Caco-2 (cell line): ENCODE data around the gene UBA5. TPM values are rescaled to one million over a fixed set of nuclear protein-coding genes. Genes with fewer than 3 reads are reported as not detected.
"Not testable (repeated sequence)": the region's sequence is repeated elsewhere in the genome, so short reads cannot be mapped to it uniquely, and the experiment has no call there.

ENCODE experiments used
- BruUV-seq: library from RNA; stranded (reverse); fragments of 400-500 nt; replicated peaks from 2 replicates; lab custom pipeline; 2021; lab: Mats Ljungman, UMichigan
- CTCF ChIA-PET: fragments of 300-600 bp; sonication (Branson Sonifier 250); formaldehyde crosslinking; loops from one replicate; lab custom pipeline; 2022; ENCODE audit warnings: antibody characterized with exemption; lab: Charles Lee
- POLR2A ChIA-PET: fragments of 300-600 bp; sonication (Branson Sonifier 250); formaldehyde crosslinking; loops from one replicate; lab custom pipeline; 2022; ENCODE audit warnings: antibody characterized with exemption; lab: Charles Lee
- DNase-seq, 2 experiments: peaks; one replicate each; pipeline versions ENCODE4 v3.0.0 to v3.0.0-alpha.2; 2020 to 2022
- H3K27me3 ChIP-seq: replicated peaks from 2 replicates; pipeline ENCODE4 v1.6.0; 2011; ENCODE audit warnings: low read length; ENCODE audit not compliant: control insufficient read depth, insufficient read depth
- H3K36me3 ChIP-seq: 2 replicates; pipeline ENCODE4 v1.5.1; 2011; ENCODE audit warnings: low read length; ENCODE audit not compliant: control insufficient read depth, insufficient read depth
- H3K4me1 ChIP-seq: fragments of 250-450 bp; sonication (Bioruptor Pico); 2 replicates; pipeline ENCODE4 v1.5.1; 2020; ENCODE audit warnings: mild to moderate bottlenecking
- H3K4me3 ChIP-seq: 2 replicates; pipeline ENCODE4 v1.5.1; 2011; ENCODE audit warnings: low read depth, mild to moderate bottlenecking, control low read depth, low read length
- H3K9me3 ChIP-seq: fragments of 250-450 bp; sonication (Bioruptor Pico); 2 replicates; pipeline ENCODE4 v1.5.1; 2020; ENCODE audit warnings: mild to moderate bottlenecking, moderate library complexity
- H3K27ac Mint-ChIP-seq: one replicate; pipeline ENCODE4 v1.8.0; 2022; ENCODE audit warnings: mixed read lengths; ENCODE audit not compliant: unreplicated experiment
- H3K27me3 Mint-ChIP-seq: one replicate; pipeline ENCODE4 v1.8.0; 2022; ENCODE audit warnings: mixed read lengths; ENCODE audit not compliant: insufficient read depth, unreplicated experiment
- H3K36me3 Mint-ChIP-seq: one replicate; pipeline ENCODE4 v1.8.0; 2022; ENCODE audit warnings: mild to moderate bottlenecking, mixed read lengths; ENCODE audit not compliant: insufficient read depth, unreplicated experiment
- H3K4me1 Mint-ChIP-seq: one replicate; pipeline ENCODE4 v1.8.0; 2022; ENCODE audit warnings: low read depth, mixed read lengths; ENCODE audit not compliant: unreplicated experiment
- H3K4me3 Mint-ChIP-seq: one replicate; pipeline ENCODE4 v1.8.0; 2022; ENCODE audit warnings: mild to moderate bottlenecking, moderate library complexity, mixed read lengths; ENCODE audit not compliant: unreplicated experiment
- H3K9me3 Mint-ChIP-seq: one replicate; pipeline ENCODE4 v1.8.0; 2022; ENCODE audit warnings: mixed read lengths; ENCODE audit not compliant: unreplicated experiment
- CTCF ChIP-seq, 2 experiments: fragments of 200-600 bp in 1 of 2; IDR thresholded peaks; 1 replicate in 1 of 2; 2 replicates in 1 of 2; pipeline versions ENCODE4 v1.5.1 to v1.8.0; 2011 to 2022; ENCODE audit warnings: antibody characterized with exemption in 1 of 2, control low read depth in 1 of 2, inconsistent platforms in 1 of 2, low read depth in 1 of 2, low read length in 1 of 2, mild to moderate bottlenecking in 1 of 2, moderate library complexity in 1 of 2; ENCODE audit not compliant: insufficient read depth in 1 of 2, severe bottlenecking in 1 of 2, unreplicated experiment in 1 of 2
- intact Hi-C: fragments of 100-400 bp; cut with micrococcal nuclease; formaldehyde crosslinking; loops from one replicate; pipeline ENCODE4 v1.10.0; 2022; ENCODE audit not compliant: unreplicated experiment
- total RNA-seq: library from RNA; stranded (reverse); gene quantifications from 2 replicates; pipeline ENCODE4 v1.2.3, GENCODE V29; 2022

Gene UBA5
- total RNA-seq, 1 experiment from 2014 or later: 47.6 TPM

GRCh38 chr3:132638706-132639105 lies 21.4 kb upstream of the UBA5 start:
- Histone ChIP-seq H3K36me3 (no peaks in the 10 kb centered on the region), H3K4me3 (no peak overlapping the region), H3K27me3 (no peaks in the 10 kb centered on the region), H3K4me1 (no peaks in the 10 kb centered on the region), H3K9me3 (no peaks in the 10 kb centered on the region)
- no peak for DNase-seq
- Mint-ChIP-seq H3K27me3 (no peaks in the 10 kb centered on the region), H3K36me3 (peaks cover 12% of the 10 kb centered on the region), H3K4me3 (no peak overlapping the region), H3K4me1 (no peaks in the 10 kb centered on the region), H3K9me3 (no peaks in the 10 kb centered on the region), H3K27ac (no peak overlapping the region)
- no TSS peak for BruUV-seq
- intact Hi-C loops: no loop called here
- CTCF ChIA-PET: no interaction called here
- POLR2A ChIA-PET: no interaction called here
- no peak for TF ChIP-seq CTCF (IDR thresholded peaks at IDR 0.05; ENCODE audit: insufficient read depth in 1 of 2, low read depth in 1 of 2, low read length in 1 of 2, severe bottlenecking in 1 of 2, unreplicated experiment in 1 of 2)

- H3K36me3 ChIP-seq, H3K27ac Mint-ChIP-seq, intact Hi-C loops, H3K4me3 Mint-ChIP-seq, POLR2A ChIA-PET, CTCF ChIA-PET, BruUV-seq, H3K9me3 Mint-ChIP-seq, H3K9me3 ChIP-seq, H3K27me3 Mint-ChIP-seq, H3K4me1 Mint-ChIP-seq, H3K4me1 ChIP-seq, DNase-seq, H3K4me3 ChIP-seq, H3K27me3 ChIP-seq: not testable (repeated sequence)
- peaks cover 12% of the 10 kb centered on the region for H3K36me3 Mint-ChIP-seq
Observed at GRCh38 chr3:132641427-132641826, 18.7 kb upstream of the UBA5 start.

GRCh38 chr3:132641837-132642538 lies 18.1 kb upstream of the UBA5 start:
- Histone ChIP-seq H3K9me3 (no peaks in the 10 kb centered on the region), H3K4me3 (no peak overlapping the region), H3K4me1 (no peaks in the 10 kb centered on the region; the same call in 1 of the 2 replicates), H3K36me3 (no peaks in the 10 kb centered on the region), H3K27me3 (no peaks in the 10 kb centered on the region)
- BruUV-seq: no TSS peak
- Mint-ChIP-seq H3K4me3 (no peak overlapping the region), H3K4me1 (no peaks in the 10 kb centered on the region), H3K9me3 (no peaks in the 10 kb centered on the region), H3K36me3 (peaks cover 12% of the 10 kb centered on the region), H3K27me3 (no peaks in the 10 kb centered on the region), H3K27ac (no peak overlapping the region)
- intact Hi-C loops: loop anchor here (1.0 kb wide), 2 partner anchors 106 to 290 kb away; no protein-coding TSS in a partner anchor
- POLR2A ChIA-PET: no interaction called here
- TF ChIP-seq CTCF (IDR thresholded peaks at IDR 0.05; ENCODE audit: insufficient read depth in 1 of 2, low read depth in 1 of 2, low read length in 1 of 2, severe bottlenecking in 1 of 2, unreplicated experiment in 1 of 2): peak; percentile 57 to 71
- CTCF ChIA-PET: interaction anchor here (1.8 to 2.1 kb wide), 3 partner anchors 17 to 108 kb away, joined by 6 to 14 read pairs (median 8); no protein-coding TSS in a partner anchor
- DNase-seq: no peak
